ENCODE data around the gene NFASC.

Gene NFASC

GRCh38 chr1:205026181-205026580, 155.5 kb downstream of the NFASC start:
- H3K27ac ChIP-seq, result no peak overlapping the region
- no peak for TF ChIP-seq CTCF (IDR thresholded peaks at IDR 0.05)

GRCh38 chr1:205028390-205028789, 157.7 kb downstream of the NFASC start:
- Histone ChIP-seq H3K36me3 (no peaks in the 10 kb centered on the region), H3K9me3 (no peaks in the 10 kb centered on the region), H3K27me3 (peaks cover 6% of the 10 kb centered on the region), H3K4me1 (ENCODE audit: control insufficient read depth in 1 of 2, insufficient read depth in 1 of 2, low read depth in 1 of 2, low read length in 1 of 2) (no peaks in the 10 kb centered on the region), H3K4me3 (ENCODE audit: low read depth in 1 of 2, low read length in 1 of 2) (no peak overlapping the region), H3K27ac (no peak overlapping the region)
- TF ChIP-seq CTCF (IDR thresholded peaks at IDR 0.05), result no peak

More at GRCh38 chr1:205026181-205026580, 155.5 kb downstream of the NFASC start:
- Histone ChIP-seq H3K9me3 (no peaks in the 10 kb centered on the region), H3K27me3 (peaks cover 4% of the 10 kb centered on the region), H3K4me3 (ENCODE audit: low read depth in 1 of 2, low read length in 1 of 2) (no peak overlapping the region), H3K4me1 (ENCODE audit: control insufficient read depth in 1 of 2, insufficient read depth in 1 of 2, low read depth in 1 of 2, low read length in 1 of 2) (no peaks in the 10 kb centered on the region), H3K36me3 (no peaks in the 10 kb centered on the region)

GRCh38 chr1:205028924-205029323, 158.3 kb downstream of the NFASC start:
- H3K36me3 ChIP-seq, result no peaks in the 10 kb centered on the region
- no peak overlapping the region for H3K4me3 ChIP-seq (ENCODE audit: low read depth in 1 of 2, low read length in 1 of 2)
- no peaks in the 10 kb centered on the region for H3K4me1 ChIP-seq (ENCODE audit: control insufficient read depth in 1 of 2, insufficient read depth in 1 of 2, low read depth in 1 of 2, low read length in 1 of 2)
- H3K27me3 ChIP-seq, result peaks cover 6% of the 10 kb centered on the region
- no peak for TF ChIP-seq CTCF (IDR thresholded peaks at IDR 0.05)
- no peaks in the 10 kb centered on the region for H3K9me3 ChIP-seq
- no peak overlapping the region for H3K27ac ChIP-seq

GRCh38 chr1:205030241-205030640, 159.6 kb downstream of the NFASC start:
- Histone ChIP-seq H3K36me3 (no peaks in the 10 kb centered on the region), H3K27me3 (peaks cover 6% of the 10 kb centered on the region), H3K9me3 (no peaks in the 10 kb centered on the region), H3K4me3 (ENCODE audit: low read depth in 1 of 2, low read length in 1 of 2) (no peak overlapping the region), H3K27ac (no peak overlapping the region), H3K4me1 (ENCODE audit: control insufficient read depth in 1 of 2, insufficient read depth in 1 of 2, low read depth in 1 of 2, low read length in 1 of 2) (no peaks in the 10 kb centered on the region)
- no peak for TF ChIP-seq CTCF (IDR thresholded peaks at IDR 0.05)

GRCh38 chr1:205030896-205031295, 160.2 kb downstream of the NFASC start:
- Histone ChIP-seq H3K9me3 (no peaks in the 10 kb centered on the region), H3K4me1 (ENCODE audit: control insufficient read depth in 1 of 2, insufficient read depth in 1 of 2, low read depth in 1 of 2, low read length in 1 of 2) (no peaks in the 10 kb centered on the region), H3K4me3 (ENCODE audit: low read depth in 1 of 2, low read length in 1 of 2) (no peak overlapping the region), H3K36me3 (no peaks in the 10 kb centered on the region), H3K27ac (no peak overlapping the region), H3K27me3 (peaks cover 6% of the 10 kb centered on the region)
- TF ChIP-seq CTCF (IDR thresholded peaks at IDR 0.05), result no peak

- Histone ChIP-seq H3K9me3 (no peaks in the 10 kb centered on the region), H3K27me3 (peaks cover 6% of the 10 kb centered on the region), H3K4me1 (ENCODE audit: control insufficient read depth in 1 of 2, insufficient read depth in 1 of 2, low read depth in 1 of 2, low read length in 1 of 2) (no peaks in the 10 kb centered on the region), H3K36me3 (no peaks in the 10 kb centered on the region), H3K4me3 (ENCODE audit: low read depth in 1 of 2, low read length in 1 of 2) (no peak overlapping the region), H3K27ac (no peak overlapping the region)
- no peak for TF ChIP-seq CTCF (IDR thresholded peaks at IDR 0.05)
These were observed 161.8 kb downstream of the NFASC start for GRCh38 chr1:205032508-205032907.

All from neutrophil (primary cell).